H9 (cell line): ENCODE results near the gene EPB41L2. TPM values are rescaled to one million over a fixed set of nuclear protein-coding genes. Genes with fewer than 3 reads are reported as not detected.

Experiments used
- DNase-seq: peaks from one replicate; pipeline ENCODE4 v3.0.0-alpha.2; 2017
- H2AFZ ChIP-seq: one replicate; pipeline ENCODE4 v1.6.1; 2013; ENCODE audit warnings: mild to moderate bottlenecking, low read length, control low read depth, moderate library complexity
- H2AK5ac ChIP-seq: 2 replicates; pipeline ENCODE4 v1.6.1; 2013; ENCODE audit warnings: low read length, control low read depth, mixed read lengths; ENCODE audit not compliant: insufficient read length
- H2BK120ac ChIP-seq: one replicate; pipeline ENCODE4 v1.6.1; 2013; ENCODE audit warnings: low read depth, mild to moderate bottlenecking, low read length, control low read depth, inconsistent platforms; ENCODE audit not compliant: poor library complexity, severe bottlenecking
- H2BK12ac ChIP-seq: 2 replicates; pipeline ENCODE4 v1.6.1; 2013; ENCODE audit warnings: low read length, control low read depth, mixed read lengths, low read depth; ENCODE audit not compliant: insufficient read length
- H2BK15ac ChIP-seq: 2 replicates; pipeline ENCODE4 v1.6.1; 2013; ENCODE audit warnings: low read depth, low read length, control low read depth
- H2BK20ac ChIP-seq: one replicate; pipeline ENCODE4 v1.6.1; 2013; ENCODE audit warnings: low read depth, mild to moderate bottlenecking, low read length, control low read depth, inconsistent platforms; ENCODE audit not compliant: poor library complexity, severe bottlenecking
- H2BK5ac ChIP-seq: 2 replicates; pipeline ENCODE4 v1.6.1; 2013; ENCODE audit warnings: low read length, control low read depth, mixed read lengths; ENCODE audit not compliant: insufficient read length
- H3K14ac ChIP-seq: 2 replicates; pipeline ENCODE4 v1.6.1; 2013; ENCODE audit warnings: low read length, control low read depth; ENCODE audit not compliant: insufficient read depth
- H3K18ac ChIP-seq: 2 replicates; pipeline ENCODE4 v1.6.1; 2013; ENCODE audit warnings: low read depth, mild to moderate bottlenecking, mixed read lengths, low read length, control low read depth; ENCODE audit not compliant: insufficient read length
- H3K23ac ChIP-seq: 2 replicates; pipeline ENCODE4 v1.6.1; 2013; ENCODE audit warnings: low read length, control low read depth, mixed read lengths, low read depth; ENCODE audit not compliant: insufficient read length
- H3K23me2 ChIP-seq: 2 replicates; pipeline ENCODE4 v1.6.1; 2013; ENCODE audit warnings: low read depth, mild to moderate bottlenecking, mixed read lengths, low read length, control low read depth; ENCODE audit not compliant: insufficient read length, poor library complexity, severe bottlenecking
- H3K27ac ChIP-seq: 2 replicates; pipeline ENCODE4 v1.5.1; 2013; ENCODE audit warnings: low read length, control low read depth, mixed read lengths, low read depth; ENCODE audit not compliant: insufficient read length
- H3K27me3 ChIP-seq: 2 replicates; pipeline ENCODE4 v1.6.1; 2013; ENCODE audit warnings: low read length, control low read depth, inconsistent platforms; ENCODE audit not compliant: insufficient read depth
- H3K4ac ChIP-seq: 2 replicates; pipeline ENCODE4 v1.6.1; 2013; ENCODE audit warnings: low read depth, mild to moderate bottlenecking, control low read depth, inconsistent platforms, low read length, moderate library complexity
- H3K4me1 ChIP-seq: 2 replicates; pipeline ENCODE4 v1.6.1; 2013; ENCODE audit warnings: low read length, control low read depth, inconsistent platforms; ENCODE audit not compliant: insufficient read depth
- H3K4me2 ChIP-seq: 2 replicates; pipeline ENCODE4 v1.6.1; 2013; ENCODE audit warnings: low read length, control low read depth, mixed read lengths; ENCODE audit not compliant: insufficient read length, insufficient read depth
- H3K56ac ChIP-seq: 2 replicates; pipeline ENCODE4 v1.6.1; 2013; ENCODE audit warnings: low read depth, mild to moderate bottlenecking, mixed read lengths, low read length, control low read depth; ENCODE audit not compliant: insufficient read length
- H3K79me1 ChIP-seq: 2 replicates; pipeline ENCODE4 v1.6.1; 2013; ENCODE audit warnings: low read depth, mild to moderate bottlenecking, moderate library complexity, low read length, control low read depth, inconsistent platforms; ENCODE audit not compliant: insufficient read depth, poor library complexity, severe bottlenecking
- H3K79me2 ChIP-seq: 2 replicates; pipeline ENCODE4 v1.6.1; 2013; ENCODE audit warnings: low read length, control low read depth, inconsistent platforms; ENCODE audit not compliant: insufficient read depth
- H3K9ac ChIP-seq: 2 replicates; pipeline ENCODE4 v1.6.1; 2013; ENCODE audit warnings: low read length, control low read depth, mixed read lengths; ENCODE audit not compliant: insufficient read length; ENCODE audit errors: extremely low read depth
- H3K9me3 ChIP-seq: one replicate; pipeline ENCODE4 v1.6.1; 2013; ENCODE audit warnings: low read depth, low read length, inconsistent platforms; ENCODE audit not compliant: control insufficient read depth
- H3T11ph ChIP-seq: one replicate; pipeline ENCODE4 v1.6.1; 2013; ENCODE audit warnings: mild to moderate bottlenecking, low read length, control low read depth, inconsistent platforms
- H4K20me1 ChIP-seq: one replicate; pipeline ENCODE4 v1.6.1; 2013; ENCODE audit not compliant: control insufficient read depth, insufficient read length, insufficient read depth
- H4K5ac ChIP-seq: 2 replicates; pipeline ENCODE4 v1.6.1; 2013; ENCODE audit warnings: low read depth, mild to moderate bottlenecking, mixed read lengths, low read length, control low read depth; ENCODE audit not compliant: insufficient read length
- H4K8ac ChIP-seq: replicated peaks from 2 replicates; pipeline ENCODE4 v1.6.1; 2013; ENCODE audit warnings: low read length, control low read depth, mixed read lengths, low read depth; ENCODE audit not compliant: insufficient read length
- H4K91ac ChIP-seq: 2 replicates; pipeline ENCODE4 v1.6.1; 2013; ENCODE audit warnings: low read depth, mild to moderate bottlenecking, moderate library complexity, mixed read lengths, low read length, control low read depth; ENCODE audit not compliant: insufficient read length
- H3K27ac Mint-ChIP-seq, 3 experiments: 2 replicates in 2 of 3; 3 replicates in 1 of 3; pipeline ENCODE4 v1.8.0; 2020 to 2021; ENCODE audit warnings: mixed read lengths in 3 of 3, mild to moderate bottlenecking in 1 of 3, moderate library complexity in 1 of 3
- H3K27me3 Mint-ChIP-seq: 2 replicates; pipeline ENCODE4 v1.8.0; 2021; ENCODE audit warnings: low read depth, mild to moderate bottlenecking, moderate library complexity, mixed read lengths
- H3K36me3 Mint-ChIP-seq, 3 experiments: 2 replicates in 2 of 3; 3 replicates in 1 of 3; pipeline ENCODE4 v1.8.0; 2020 to 2021; ENCODE audit warnings: low read depth in 3 of 3, mixed read lengths in 3 of 3; ENCODE audit not compliant: insufficient read depth in 1 of 3
- H3K4me1 Mint-ChIP-seq, 2 experiments: 2 replicates each; pipeline ENCODE4 v1.8.0; 2020; ENCODE audit warnings: mixed read lengths in 2 of 2
- H3K4me3 Mint-ChIP-seq, 2 experiments: 2 replicates in 1 of 2; 3 replicates in 1 of 2; pipeline ENCODE4 v1.8.0; 2020 to 2021; ENCODE audit warnings: mild to moderate bottlenecking in 2 of 2, mixed read lengths in 2 of 2, moderate library complexity in 1 of 2
- H3K9me3 Mint-ChIP-seq, 2 experiments: 2 replicates in 1 of 2; 3 replicates in 1 of 2; pipeline ENCODE4 v1.8.0; 2020; ENCODE audit warnings: mild to moderate bottlenecking in 2 of 2, mixed read lengths in 2 of 2, moderate library complexity in 1 of 2
- WGBS: extraction: QIAGEN DNeasy Blood & Tissue Kit; methylation state at CpG from one replicate; pipeline ENCODE4 v1.1.7; 2013; ENCODE audit warnings: missing lambda C conversion rate, low lambda C conversion rate, mixed read lengths; ENCODE audit not compliant: insufficient read length; ENCODE audit errors: extremely low coverage; 5-methylcytosine and 5-hydroxymethylcytosine counted together
- total RNA-seq: library from RNA; stranded (reverse); gene quantifications from 2 replicates; pipeline ENCODE4 v1.2.1, GENCODE V29; 2021
- TF ChIP-seq, protein P1 (sequence below): fragments of 200-600 bp; sonication (generic); conservative IDR thresholded peaks from 3 replicates; pipeline ENCODE4 v1.8.0; 2021; ENCODE audit warnings: antibody characterized with exemption, mild to moderate bottlenecking

Gene EPB41L2
- total RNA-seq, 1 experiment from 2014 or later: 90.2 TPM

DNA sequence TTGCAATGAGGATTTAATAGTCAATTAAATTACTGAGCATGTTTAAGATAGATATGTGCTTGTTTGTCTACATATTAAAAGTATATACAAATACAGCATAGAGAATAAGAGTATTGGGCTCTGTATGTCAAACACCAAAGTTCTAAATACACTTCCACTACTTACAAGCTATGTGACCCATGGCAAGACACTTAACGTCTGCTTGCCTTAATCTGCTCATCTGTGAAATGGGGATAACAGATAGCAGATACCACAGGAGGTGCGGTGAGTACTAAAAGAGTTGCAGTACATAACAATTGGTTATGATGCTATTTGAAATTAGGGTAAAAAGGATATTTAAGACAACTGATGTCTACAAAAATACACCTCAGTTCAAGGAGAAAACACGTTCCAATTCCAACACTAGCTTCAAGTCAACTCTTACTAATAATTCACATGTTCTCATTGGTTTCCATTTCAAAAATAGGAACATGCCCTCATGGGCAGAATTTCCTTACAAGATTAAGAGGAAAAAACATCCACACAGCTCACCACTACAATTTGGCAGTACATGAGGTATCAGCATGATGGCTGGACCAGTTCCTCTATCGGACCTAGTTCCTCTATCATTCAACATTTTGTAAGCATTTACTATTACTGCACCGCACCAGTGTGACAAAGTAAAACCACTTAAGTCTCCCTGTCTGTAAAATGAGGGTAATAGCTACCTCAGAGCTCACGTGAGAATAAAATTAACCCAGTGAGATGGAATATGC is 134.7 kb downstream of the EPB41L2 start:
- Histone ChIP-seq H3K79me1 (no peaks in the 10 kb centered on the region), H2AFZ (no peak overlapping the region), H3K56ac (no peak overlapping the region), H4K91ac (no peak overlapping the region), H4K8ac (no peak overlapping the region), H3K9ac (no peak overlapping the region), H4K5ac (no peak overlapping the region), H3K4me2 (no peak overlapping the region), H2BK120ac (no peak overlapping the region), H3T11ph (no peak overlapping the region), H3K79me2 (no peaks in the 10 kb centered on the region), H3K4me1 (no peaks in the 10 kb centered on the region), H2BK20ac (no peak overlapping the region), H4K20me1 (no peaks in the 10 kb centered on the region), H2AK5ac (no peak overlapping the region), H3K27me3 (no peaks in the 10 kb centered on the region), H3K23me2 (no peaks in the 10 kb centered on the region), H2BK15ac (no peak overlapping the region), H3K18ac (no peak overlapping the region), H3K4ac (no peak overlapping the region), H2BK5ac (no peak overlapping the region), H3K9me3 (no peaks in the 10 kb centered on the region), H2BK12ac (no peak overlapping the region), H3K14ac (no peak overlapping the region), H3K23ac (no peak overlapping the region), H3K27ac (no peak overlapping the region)
- no CpG with 5 or more reads among the region's 6 CpGs for WGBS
- peaks cover 8 to 11% of the 10 kb centered on the region in 2 experiments for H3K4me1 Mint-ChIP-seq
- no peak for DNase-seq
- TF ChIP-seq, protein P1, sequence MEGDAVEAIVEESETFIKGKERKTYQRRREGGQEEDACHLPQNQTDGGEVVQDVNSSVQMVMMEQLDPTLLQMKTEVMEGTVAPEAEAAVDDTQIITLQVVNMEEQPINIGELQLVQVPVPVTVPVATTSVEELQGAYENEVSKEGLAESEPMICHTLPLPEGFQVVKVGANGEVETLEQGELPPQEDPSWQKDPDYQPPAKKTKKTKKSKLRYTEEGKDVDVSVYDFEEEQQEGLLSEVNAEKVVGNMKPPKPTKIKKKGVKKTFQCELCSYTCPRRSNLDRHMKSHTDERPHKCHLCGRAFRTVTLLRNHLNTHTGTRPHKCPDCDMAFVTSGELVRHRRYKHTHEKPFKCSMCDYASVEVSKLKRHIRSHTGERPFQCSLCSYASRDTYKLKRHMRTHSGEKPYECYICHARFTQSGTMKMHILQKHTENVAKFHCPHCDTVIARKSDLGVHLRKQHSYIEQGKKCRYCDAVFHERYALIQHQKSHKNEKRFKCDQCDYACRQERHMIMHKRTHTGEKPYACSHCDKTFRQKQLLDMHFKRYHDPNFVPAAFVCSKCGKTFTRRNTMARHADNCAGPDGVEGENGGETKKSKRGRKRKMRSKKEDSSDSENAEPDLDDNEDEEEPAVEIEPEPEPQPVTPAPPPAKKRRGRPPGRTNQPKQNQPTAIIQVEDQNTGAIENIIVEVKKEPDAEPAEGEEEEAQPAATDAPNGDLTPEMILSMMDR: no peak
- peaks cover 5 to 16% (median 6%) of the 10 kb centered on the region in 3 experiments for H3K36me3 Mint-ChIP-seq
- no peak overlapping the region for H3K4me3 Mint-ChIP-seq
- H3K27ac Mint-ChIP-seq: no peak overlapping the region
- peaks cover 3 to 5% of the 10 kb centered on the region in 2 experiments; a peak in 3 of 5 replicates for H3K9me3 Mint-ChIP-seq
- H3K27me3 Mint-ChIP-seq: no peaks in the 10 kb centered on the region
